H1 (cell line): ENCODE data around the gene CIAO2B. TPM values are rescaled to one million over a fixed set of nuclear protein-coding genes. Genes with fewer than 3 reads are reported as not detected.

Experiments used
- CTCF ChIA-PET: fragments of 300-600 bp; sonication (Branson Sonifier 250); formaldehyde crosslinking; loops from one replicate; lab custom pipeline; 2021; ENCODE audit not compliant: partially characterized antibody; lab: Charles Lee
- POLR2A ChIA-PET: fragments of 300-600 bp; sonication (Branson Sonifier 250); formaldehyde crosslinking; loops from one replicate; lab custom pipeline; 2021; ENCODE audit warnings: inconsistent platforms; ENCODE audit not compliant: partially characterized antibody; lab: Charles Lee
- DNase-seq, 2 experiments: peaks; one replicate each; pipeline versions ENCODE4 v3.0.0 to v3.0.0-alpha.2; 2010 to 2022; ENCODE audit warnings: low spot score in 2 of 2, low read depth in 1 of 2, mixed read lengths in 1 of 2
- FAIRE-seq: peaks from 2 replicates; lab custom pipeline; 2011; peaks lifted over from hg19 to GRCh38; lab: Jason Lieb, UNC
- H2AFZ ChIP-seq: 2 replicates; pipeline ENCODE4 v1.8.1; 2012; ENCODE audit warnings: low read length, inconsistent platforms
- H2AK5ac ChIP-seq: 2 replicates; pipeline ENCODE4 v1.6.1; 2013; ENCODE audit warnings: low read depth, low read length
- H2BK120ac ChIP-seq: replicated peaks from 2 replicates; pipeline ENCODE3; 2013; ENCODE audit warnings: low read depth, low read length, inconsistent platforms
- H2BK12ac ChIP-seq: 2 replicates; pipeline ENCODE4 v1.6.1; 2013; ENCODE audit warnings: low read depth, low read length
- H2BK15ac ChIP-seq: 2 replicates; pipeline ENCODE4 v1.6.1; 2013; ENCODE audit warnings: low read length
- H2BK20ac ChIP-seq: 2 replicates; pipeline ENCODE4 v1.6.1; 2013; ENCODE audit warnings: low read length
- H2BK5ac ChIP-seq: 2 replicates; pipeline ENCODE4 v1.6.1; 2013; ENCODE audit warnings: low read depth, low read length
- H3K14ac ChIP-seq: 2 replicates; pipeline ENCODE4 v1.6.1; 2013; ENCODE audit warnings: inconsistent platforms; ENCODE audit not compliant: insufficient read length
- H3K18ac ChIP-seq: 2 replicates; pipeline ENCODE4 v1.6.1; 2013; ENCODE audit warnings: low read length; ENCODE audit errors: extremely low read depth
- H3K23ac ChIP-seq: 2 replicates; pipeline ENCODE4 v1.6.1; 2013; ENCODE audit warnings: inconsistent platforms; ENCODE audit not compliant: insufficient read length
- H3K23me2 ChIP-seq: 2 replicates; pipeline ENCODE4 v1.6.1; 2013; ENCODE audit warnings: low read depth, low read length
- H3K27ac ChIP-seq: 2 replicates; pipeline ENCODE4 v1.6.1; 2011; ENCODE audit warnings: low read depth, low read length, inconsistent platforms
- H3K27me3 ChIP-seq, 4 experiments: replicated peaks in 1 of 4; 1 replicate in 1 of 4; 2 replicates in 3 of 4; pipeline versions ENCODE4 v1.6.1 to v1.8.1; 2011 to 2013; ENCODE audit warnings: low read length in 3 of 4, mild to moderate bottlenecking in 3 of 4, inconsistent platforms in 2 of 4, mixed read lengths in 2 of 4, moderate library complexity in 1 of 4; ENCODE audit not compliant: control insufficient read depth in 3 of 4, insufficient read depth in 3 of 4; ENCODE audit errors: extremely low read depth in 1 of 4
- H3K36me3 ChIP-seq, 4 experiments: 2 replicates each; pipeline versions ENCODE4 v1.6.1 to v1.8.1; 2011 to 2013; ENCODE audit warnings: mild to moderate bottlenecking in 4 of 4, low read length in 3 of 4, moderate library complexity in 2 of 4, control low read depth in 1 of 4, inconsistent platforms in 1 of 4; ENCODE audit not compliant: insufficient read depth in 4 of 4, control insufficient read depth in 2 of 4
- H3K4ac ChIP-seq: replicated peaks from 2 replicates; pipeline ENCODE3; 2013; ENCODE audit warnings: low read length, low read depth, mixed read lengths, inconsistent platforms; ENCODE audit not compliant: insufficient read length
- H3K4me1 ChIP-seq, 4 experiments: replicated peaks in 1 of 4; 1 replicate in 1 of 4; 2 replicates in 3 of 4; pipeline versions ENCODE4 v1.6.1 to v1.8.1; 2011 to 2013; ENCODE audit warnings: low read length in 3 of 4, inconsistent platforms in 2 of 4, mixed read lengths in 1 of 4; ENCODE audit not compliant: insufficient read depth in 4 of 4, control insufficient read depth in 3 of 4
- H3K4me2 ChIP-seq, 2 experiments: 2 replicates each; pipeline versions ENCODE4 v1.6.1 to v1.8.1; 2011 to 2013; ENCODE audit warnings: low read depth in 2 of 2, low read length in 2 of 2, control low read depth in 1 of 2, inconsistent platforms in 1 of 2, mild to moderate bottlenecking in 1 of 2; ENCODE audit not compliant: insufficient read depth in 1 of 2
- H3K4me3 ChIP-seq, 4 experiments: fragments of 200-600, 300-600 bp in 1 of 4; sonication (generic), shearing (Covaris generic), sonication (Bioruptor Twin) in 1 of 4; 2 replicates each; pipeline versions ENCODE4 v1.5.1 to v1.8.1; 2011 to 2016; ENCODE audit warnings: low read length in 4 of 4, low read depth in 3 of 4, control low read depth in 2 of 4, inconsistent platforms in 2 of 4, mild to moderate bottlenecking in 2 of 4, mixed read lengths in 1 of 4, moderate library complexity in 1 of 4; ENCODE audit not compliant: insufficient read depth in 2 of 4; ENCODE audit errors: extremely low read depth in 1 of 4
- H3K56ac ChIP-seq: replicated peaks from 2 replicates; pipeline ENCODE3; 2013; ENCODE audit warnings: low read depth, mild to moderate bottlenecking, mixed read lengths, low read length, inconsistent platforms; ENCODE audit not compliant: insufficient read length
- H3K79me1 ChIP-seq: 2 replicates; pipeline ENCODE4 v1.6.1; 2013; ENCODE audit warnings: low read depth, low read length, control low read depth
- H3K79me2 ChIP-seq, 2 experiments: 2 replicates each; pipeline versions ENCODE4 v1.6.1 to v1.8.1; 2012 to 2013; ENCODE audit warnings: low read length in 2 of 2, mild to moderate bottlenecking in 2 of 2, inconsistent platforms in 1 of 2; ENCODE audit not compliant: insufficient read depth in 2 of 2, control insufficient read depth in 1 of 2
- H3K9ac ChIP-seq, 4 experiments: replicated peaks in 1 of 4; 1 replicate in 1 of 4; 2 replicates in 3 of 4; pipeline versions ENCODE4 v1.6.1 to v1.8.1; 2011 to 2013; ENCODE audit warnings: low read depth in 3 of 4, low read length in 3 of 4, control low read depth in 2 of 4, mild to moderate bottlenecking in 2 of 4, moderate library complexity in 2 of 4, inconsistent platforms in 1 of 4; ENCODE audit errors: extremely low read depth in 1 of 4
- H3K9me3 ChIP-seq, 2 experiments: 2 replicates each; pipeline versions ENCODE4 v1.6.1 to v1.8.1; 2012 to 2013; ENCODE audit warnings: mild to moderate bottlenecking in 2 of 2, moderate library complexity in 2 of 2, control low read depth in 1 of 2, inconsistent platforms in 1 of 2, low read depth in 1 of 2, low read length in 1 of 2, mixed read lengths in 1 of 2; ENCODE audit not compliant: insufficient read depth in 2 of 2
- H4K20me1 ChIP-seq, 2 experiments: replicated peaks in 1 of 2; 2 replicates each; pipeline versions ENCODE3 to v1.8.1; 2011 to 2013; ENCODE audit warnings: inconsistent platforms in 2 of 2, low read length in 2 of 2, mild to moderate bottlenecking in 1 of 2; ENCODE audit not compliant: insufficient read depth in 2 of 2, control insufficient read depth in 1 of 2
- H4K5ac ChIP-seq: 2 replicates; pipeline ENCODE4 v1.6.1; 2013; ENCODE audit warnings: low read length, low read depth, mixed read lengths, inconsistent platforms; ENCODE audit not compliant: insufficient read length
- H4K8ac ChIP-seq: 2 replicates; pipeline ENCODE4 v1.8.0; 2013; ENCODE audit warnings: mild to moderate bottlenecking, moderate library complexity, low read length, inconsistent platforms; ENCODE audit not compliant: insufficient read depth; ENCODE audit errors: extremely low read depth
- H4K91ac ChIP-seq: replicated peaks from 2 replicates; pipeline ENCODE3; 2013; ENCODE audit warnings: low read length, mixed read lengths, inconsistent platforms; ENCODE audit not compliant: insufficient read length
- BCL11A ChIP-seq, 2 experiments: IDR thresholded peaks; one replicate each; pipeline ENCODE4 v1.6.1; 2011; ENCODE audit warnings: low read depth in 2 of 2, low read length in 2 of 2, mild to moderate bottlenecking in 2 of 2
- CEBPB ChIP-seq: IDR thresholded peaks from 2 replicates; pipeline ENCODE4 v1.6.1; 2012; ENCODE audit warnings: low read depth, low read length
- CREB1 ChIP-seq: IDR thresholded peaks from 2 replicates; pipeline ENCODE4 v1.6.1; 2012; ENCODE audit warnings: inconsistent platforms
- RFX5 ChIP-seq: IDR thresholded peaks from 2 replicates; pipeline ENCODE4 v1.6.1; 2011; ENCODE audit warnings: low read depth, low read length, improper control_type of control experiment, borderline replicate concordance
- SAP30 ChIP-seq: fragments of 300-600 bp; sonication (generic); IDR thresholded peaks from 2 replicates; pipeline ENCODE4 v1.7.1; 2012; ENCODE audit warnings: low read length, moderate library complexity, mild to moderate bottlenecking, inconsistent platforms; ENCODE audit not compliant: insufficient read depth, insufficient replicate concordance
- SP4 ChIP-seq: IDR thresholded peaks from 2 replicates; pipeline ENCODE4 v1.6.1; 2012; ENCODE audit warnings: low read length, inconsistent platforms
- WGBS, 2 experiments: shearing (Covaris generic) in 1 of 2; methylation state at CpG; one replicate each; pipeline versions ENCODE4 v1.1.6 to v1.1.7; 2013 to 2015; ENCODE audit warnings: low lambda C conversion rate in 2 of 2, mixed read lengths in 2 of 2, inconsistent platforms in 1 of 2, low coverage in 1 of 2, missing lambda C conversion rate in 1 of 2; ENCODE audit not compliant: insufficient replicate concordance in 2 of 2, insufficient coverage in 1 of 2, insufficient read length in 1 of 2; ENCODE audit errors: extremely low coverage in 1 of 2, missing lambda C conversion rate in 1 of 2; 5-methylcytosine and 5-hydroxymethylcytosine counted together
- polyA plus RNA-seq, 7 experiments: library from polyadenylated mRNA; depleted of rRNA in 3 of 7; stranded (reverse) in 5 of 7; unstranded in 2 of 7; fragments of >200 nt in 5 of 7; fragments of 200-250 nt in 2 of 7; gene quantifications; 1 replicate in 5 of 7; 2 replicates in 1 of 7; 4 replicates in 1 of 7; pipeline versions ENCODE4 v1.2.1 to v1.2.3, GENCODE V29; 2011 to 2013; ENCODE audit warnings: missing spikeins in 2 of 7, mixed read lengths in 2 of 7
- total RNA-seq: library from RNA; stranded (reverse); fragmentation: NEBNext Ultra II Directional; extraction: Animal tissue kit (Norgen Biotek cat#: 25700); gene quantifications from 2 replicates; pipeline ENCODE4 v1.2.1, GENCODE V29; 2021

The CIAO2B gene
- total and polyA plus RNA-seq, 2 of the 8 experiments (the other 6 are each of a cell fraction or from before 2014, with no cell fraction given), result 65.6 to 248 TPM

DNA sequence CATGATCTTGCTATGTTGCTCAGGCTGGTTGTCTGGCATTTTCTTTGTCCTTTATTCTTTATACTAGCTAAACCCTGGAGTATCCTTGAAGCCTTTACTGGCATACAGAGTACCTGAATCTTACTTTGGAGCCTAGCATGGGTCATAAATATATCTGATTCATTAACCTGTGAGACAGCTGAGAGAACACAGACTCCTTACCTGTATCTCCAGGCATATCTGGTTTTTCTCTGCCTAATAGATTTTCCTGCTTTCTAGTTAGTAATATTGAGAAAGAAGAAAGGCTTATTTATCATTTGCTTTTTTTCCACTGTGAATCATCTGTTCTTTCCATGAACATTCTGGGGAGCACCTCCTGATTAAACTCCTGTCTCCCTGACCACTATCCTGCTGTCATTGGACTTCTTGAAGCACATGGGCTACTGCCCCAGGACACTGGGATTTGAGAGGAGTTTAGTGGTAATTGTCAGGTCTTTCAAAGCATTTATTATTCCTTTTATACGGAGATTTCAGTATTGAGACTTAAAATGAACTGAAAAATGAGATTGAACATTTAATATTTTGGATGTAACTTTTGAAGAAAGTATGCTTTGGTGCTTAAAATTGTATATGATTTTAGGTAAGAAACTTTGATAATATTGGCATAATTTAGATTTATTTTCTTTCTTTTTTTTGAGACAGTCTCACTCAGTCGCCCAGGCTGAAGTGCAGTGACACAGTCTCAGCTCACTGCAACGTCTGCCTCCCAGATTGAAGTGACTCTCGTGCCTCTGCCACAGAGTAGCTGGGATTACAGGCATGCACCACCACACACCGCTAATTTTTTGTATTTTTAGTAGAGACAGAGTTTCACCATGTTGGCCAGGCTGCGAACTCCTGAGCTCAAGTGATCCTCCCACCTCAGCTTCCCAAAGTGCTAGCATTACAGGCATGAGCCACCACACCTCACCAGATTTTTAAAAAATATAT lies 45.3 kb downstream of the CIAO2B start:
- no peak overlapping the region for H3K23ac ChIP-seq
- no peak overlapping the region for H2AFZ ChIP-seq
- no peak overlapping the region for H3K27ac ChIP-seq
- H3K27me3 ChIP-seq, result no peaks in the 10 kb centered on the region
- no peak overlapping the region for H2BK12ac ChIP-seq
- H3K4ac ChIP-seq, result no peak overlapping the region
- no peak overlapping the region for H2BK20ac ChIP-seq
- H2BK5ac ChIP-seq, result no peak overlapping the region
- H3K4me3 ChIP-seq, result no peak overlapping the region
- H4K20me1 ChIP-seq, result peaks cover 7 to 18% of the 10 kb centered on the region in 2 experiments
- POLR2A ChIA-PET, result interaction anchor here (2.4 kb wide), 1 partner anchor 8 kb away, joined by 12 read pairs; the partner anchor contains the start of gene PDP2
- no peak overlapping the region for H3K9ac ChIP-seq
- no peak overlapping the region for H4K91ac ChIP-seq
- no peak overlapping the region for H3K18ac ChIP-seq
- no peak overlapping the region for H3K56ac ChIP-seq
- H3K79me1 ChIP-seq, result peaks cover 10% of the 10 kb centered on the region
- H2BK120ac ChIP-seq, result no peak overlapping the region
- no peak overlapping the region for H2BK15ac ChIP-seq
- no peaks in the 10 kb centered on the region for H3K9me3 ChIP-seq
- FAIRE-seq, result no peak
- no peak overlapping the region for H4K5ac ChIP-seq
- H3K4me2 ChIP-seq, result no peak overlapping the region
- no peak overlapping the region for H2AK5ac ChIP-seq
- H3K14ac ChIP-seq, result no peak overlapping the region
- H3K4me1 ChIP-seq, result no peaks in the 10 kb centered on the region
- CTCF ChIA-PET, result interaction anchor here (0.6 to 42.0 kb wide), 4 partner anchors 21 to 521 kb away, joined by 3 to 1009 read pairs (median 4); partner anchors contain the start of genes CDH16 and RRAD
- no peak overlapping the region for H4K8ac ChIP-seq
- H3K36me3 ChIP-seq, result peaks cover 10 to 34% (median 22%) of the 10 kb centered on the region in 4 experiments
- H3K79me2 ChIP-seq, result peaks cover 0 to 11% of the 10 kb centered on the region in 2 experiments; a peak in 1 of 4 replicates
- WGBS, 2 experiments, result 92% methylated on average over 6 of the region's 6 CpGs; no CpG with 5 or more reads in 1 of the 2 experiments
- no peak for TF ChIP-seq SAP30
- TF ChIP-seq CREB1, result no peak
- TF ChIP-seq SP4, result no peak
- TF ChIP-seq BCL11A (IDR thresholded peaks at IDR 0.05; ENCODE audit: low read depth in 2 of 2, low read length in 2 of 2), result no peak
- no peak for TF ChIP-seq CEBPB
- no peak for TF ChIP-seq RFX5
- DNase-seq, result no peak
- H3K23me2 ChIP-seq, result no peaks in the 10 kb centered on the region
